Stimulated activated CD4-positive, alpha-beta T cell treated with anti-CD3 and anti-CD28 coated beads, Interleukin-4, amount 100 ng/mL, for 24 hours (primary cell): Measurements from ENCODE around the gene AGAP1.

Experiments
- DNase-seq: peaks from one replicate; pipeline ENCODE4 v3.0.0-alpha.2; 2020

Gene AGAP1

GRCh38 chr2:235697041-235697440 lies 203.2 kb downstream of the AGAP1 start:
- no peak for DNase-seq

GRCh38 chr2:235698028-235698427 lies 204.2 kb downstream of the AGAP1 start:
- no peak for DNase-seq

- no peak for DNase-seq
Measured at GRCh38 chr2:235698491-235698890, 204.6 kb downstream of the AGAP1 start.

- no peak for DNase-seq
Measured at GRCh38 chr2:235699576-235699975, 205.7 kb downstream of the AGAP1 start.

DNA sequence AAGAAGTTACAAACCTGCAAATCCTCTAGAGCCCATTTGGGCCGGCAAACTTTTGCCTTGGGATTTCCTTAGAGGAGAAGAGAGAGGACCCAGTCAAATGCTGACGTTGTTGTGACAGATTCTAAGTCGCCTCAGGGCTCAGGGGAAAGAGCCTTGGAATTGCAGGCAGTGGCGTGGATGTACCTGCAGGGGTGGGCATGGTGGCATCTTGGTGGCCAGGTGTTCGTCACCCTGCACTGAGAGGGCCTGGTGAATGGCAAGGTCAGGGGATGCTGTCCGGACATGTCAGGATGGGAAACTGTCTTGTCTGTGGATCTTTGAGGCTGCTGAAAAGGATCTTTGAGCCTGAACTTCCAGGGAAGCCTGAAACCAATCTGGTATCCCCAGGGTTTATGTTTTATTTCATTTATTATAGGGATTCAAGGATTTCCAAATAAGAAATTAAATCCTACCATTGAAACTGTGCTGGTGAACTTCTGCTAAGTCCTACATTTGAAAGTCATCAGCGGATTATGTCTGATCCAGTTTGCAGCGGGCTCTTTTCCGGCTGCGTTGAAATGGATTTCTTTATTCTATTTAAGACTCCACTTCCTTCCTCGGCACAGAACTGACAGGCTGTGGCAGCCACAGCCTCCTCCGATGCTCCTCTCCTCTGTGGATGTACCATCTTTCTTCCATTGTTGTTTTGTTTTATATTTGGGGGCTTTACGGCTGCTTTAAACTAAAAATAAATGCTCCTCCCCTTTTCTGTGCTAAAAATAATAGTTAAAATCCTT lies 207.6 kb downstream of the AGAP1 start:
- no peak for DNase-seq

GRCh38 chr2:235702186-235702585 lies 208.3 kb downstream of the AGAP1 start:
- DNase-seq = no peak

DNA sequence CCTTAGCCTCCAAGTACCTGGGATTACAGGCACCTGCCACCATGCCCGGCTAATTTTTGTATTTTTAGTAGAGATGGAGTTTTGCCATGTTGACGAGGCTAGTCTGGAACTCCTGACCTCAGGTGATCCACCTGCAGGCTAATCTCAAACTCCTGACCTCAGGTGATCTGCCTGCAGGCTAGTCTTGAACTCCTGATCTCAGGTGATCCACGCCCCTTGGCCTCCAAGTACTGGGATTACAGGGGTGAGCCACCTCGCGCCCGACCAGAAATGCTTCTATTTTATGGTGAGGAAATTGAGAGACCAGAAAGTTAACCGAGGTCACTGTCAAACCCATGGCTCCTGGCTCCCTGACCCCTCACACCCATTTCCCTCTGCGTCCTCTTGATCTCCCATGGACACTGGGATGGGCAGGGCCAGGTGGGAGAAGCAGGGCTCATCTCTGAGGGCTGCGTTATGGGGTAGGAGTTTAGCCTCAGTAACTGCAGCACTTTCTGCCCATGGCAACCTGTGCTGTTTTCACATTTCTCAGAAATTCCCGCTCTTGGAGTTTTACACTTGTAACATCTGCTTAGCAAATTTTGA lies 210.0 kb downstream of the AGAP1 start:
- DNase-seq = no peak

GRCh38 chr2:235705296-235705695 lies 211.5 kb downstream of the AGAP1 start:
- DNase-seq = no peak

DNA sequence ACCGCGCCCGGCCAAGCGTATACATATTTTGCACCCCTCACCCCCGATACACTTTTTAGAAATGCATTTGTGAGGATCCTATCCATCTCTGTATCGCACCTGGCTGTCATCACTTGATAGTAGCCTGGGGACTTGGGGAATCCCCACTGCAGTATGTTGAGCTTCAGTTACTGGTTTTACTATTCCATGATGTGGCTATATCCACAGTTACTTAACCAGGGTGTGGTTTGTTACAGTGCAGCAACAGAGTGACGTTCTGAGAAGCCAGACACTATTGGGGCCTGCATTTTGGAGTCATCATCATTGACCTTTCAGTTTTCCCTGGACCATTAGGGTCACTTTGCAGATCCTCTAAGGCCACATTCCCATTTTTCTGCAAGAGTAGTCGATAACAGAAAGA lies 212.7 kb downstream of the AGAP1 start:
- DNase-seq = no peak

- DNase-seq = no peak
Measured at GRCh38 chr2:235707411-235708096, 213.7 kb downstream of the AGAP1 start.

DNA sequence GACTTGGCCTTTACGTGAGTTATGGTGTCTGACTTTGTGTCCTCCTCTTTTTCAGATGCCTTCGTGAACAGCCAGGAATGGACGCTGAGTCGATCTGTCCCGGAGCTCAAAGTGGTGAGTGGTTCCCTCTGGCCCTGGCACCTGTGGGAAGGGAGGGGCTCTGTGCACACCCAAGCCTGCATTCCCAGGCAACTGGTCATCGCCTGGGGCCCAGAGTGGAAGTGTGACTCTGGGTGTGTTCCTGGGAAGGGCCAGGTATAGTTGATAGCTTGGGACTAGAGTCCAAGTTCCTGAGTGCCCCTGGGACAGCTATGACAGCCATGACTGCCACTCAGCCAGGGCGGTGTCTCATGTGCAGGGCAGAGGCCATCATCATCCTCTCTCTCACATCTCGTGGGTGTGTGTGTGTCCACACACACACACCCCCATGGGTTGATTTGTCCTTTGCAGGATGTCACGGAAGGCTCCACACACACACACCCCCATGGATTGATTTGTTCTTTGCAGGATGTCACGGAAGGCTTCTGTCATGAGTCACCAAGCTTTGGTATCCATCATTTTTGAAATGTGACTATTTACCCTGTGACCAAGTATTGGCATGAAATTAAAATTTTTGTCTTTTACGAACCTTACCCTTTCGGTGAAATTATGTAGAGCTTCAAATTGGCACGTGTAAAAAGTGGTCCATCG lies 215.4 kb downstream of the AGAP1 start:
- no peak for DNase-seq

- DNase-seq = no peak
Measured at GRCh38 chr2:235709969-235710879, 216.4 kb downstream of the AGAP1 start.

DNA sequence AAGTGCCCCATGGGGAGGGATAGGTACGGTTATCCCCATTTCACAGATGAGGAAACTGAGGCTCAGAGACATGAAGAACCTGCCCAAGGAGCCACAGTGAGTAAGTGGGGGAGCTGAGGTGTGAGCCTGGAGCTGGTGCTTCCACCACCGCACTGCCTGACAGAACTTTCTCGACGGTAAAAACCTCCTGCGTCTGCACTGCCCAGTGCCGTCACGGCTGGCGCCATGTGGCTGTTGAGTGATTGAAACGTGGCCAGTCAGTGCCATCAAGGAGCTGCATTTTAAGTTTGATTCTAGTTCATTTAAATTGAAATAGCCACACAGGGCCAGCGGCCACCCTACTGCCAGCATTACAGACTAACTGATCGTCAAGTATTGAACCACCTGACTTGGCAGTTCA lies 217.1 kb downstream of the AGAP1 start:
- no peak for DNase-seq

GRCh38 chr2:235711527-235711926 lies 217.7 kb downstream of the AGAP1 start:
- DNase-seq = no peak

DNA sequence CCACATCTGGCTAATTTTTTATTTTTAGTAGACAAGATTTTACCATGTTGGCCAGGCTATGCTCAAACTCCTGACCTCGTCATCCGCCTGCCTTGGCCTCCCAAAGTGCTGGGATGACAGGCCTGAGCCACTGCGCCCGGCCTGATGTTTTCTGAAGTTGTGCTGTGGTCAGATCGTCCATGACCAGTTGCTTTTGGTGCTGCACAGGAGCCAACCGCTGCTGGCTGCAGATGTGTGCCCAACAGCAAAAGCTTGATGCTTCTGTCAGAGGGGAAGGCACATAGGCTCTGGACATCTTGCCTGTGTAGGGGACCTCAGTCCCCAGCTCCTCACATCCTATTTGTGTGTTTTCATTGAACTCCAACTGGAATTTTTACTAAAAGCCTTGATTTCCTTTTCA lies 218.3 kb downstream of the AGAP1 start:
- no peak for DNase-seq

DNA sequence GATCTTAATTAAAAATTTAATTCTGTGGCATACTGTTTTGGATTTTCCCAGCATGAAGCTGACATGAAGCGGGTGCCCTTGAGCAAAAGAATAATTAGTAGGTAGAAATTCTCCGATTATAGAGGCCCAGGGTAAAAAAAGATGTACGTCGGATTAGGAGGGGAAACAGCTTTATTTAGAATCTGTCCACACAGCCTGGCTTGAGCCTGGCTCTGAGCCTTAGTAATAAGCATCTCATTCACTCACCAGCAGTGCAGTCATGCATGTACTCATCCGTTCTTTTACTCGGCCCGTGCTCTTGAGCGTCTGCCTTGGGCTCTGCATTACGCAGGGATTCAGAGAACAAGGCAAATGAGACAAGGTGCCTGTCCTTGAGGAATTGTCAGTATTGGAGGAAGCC lies 219.3 kb downstream of the AGAP1 start:
- no peak for DNase-seq

DNA sequence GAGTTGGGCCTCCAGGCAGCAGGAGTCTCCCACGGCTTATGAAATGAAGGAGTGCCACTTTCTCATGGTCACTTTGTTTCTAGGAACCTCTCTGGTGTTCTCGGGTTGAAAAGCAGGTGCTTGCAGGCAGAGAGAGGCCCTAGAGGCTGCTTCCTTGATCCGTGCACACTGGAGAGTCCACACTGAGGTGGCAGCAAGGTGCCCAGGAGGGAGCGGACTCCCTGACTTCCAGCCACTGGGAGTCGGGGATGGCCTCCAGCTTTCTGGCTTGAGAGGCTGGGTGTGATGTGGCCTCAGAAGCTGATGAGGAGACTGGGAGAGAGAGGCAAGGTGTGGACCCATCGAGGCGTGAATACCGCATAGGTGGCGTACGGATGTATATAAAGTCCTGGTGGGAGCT lies 221.8 kb downstream of the AGAP1 start:
- no peak for DNase-seq

GRCh38 chr2:235716875-235717496 lies 223.1 kb downstream of the AGAP1 start:
- DNase-seq = no peak

DNA sequence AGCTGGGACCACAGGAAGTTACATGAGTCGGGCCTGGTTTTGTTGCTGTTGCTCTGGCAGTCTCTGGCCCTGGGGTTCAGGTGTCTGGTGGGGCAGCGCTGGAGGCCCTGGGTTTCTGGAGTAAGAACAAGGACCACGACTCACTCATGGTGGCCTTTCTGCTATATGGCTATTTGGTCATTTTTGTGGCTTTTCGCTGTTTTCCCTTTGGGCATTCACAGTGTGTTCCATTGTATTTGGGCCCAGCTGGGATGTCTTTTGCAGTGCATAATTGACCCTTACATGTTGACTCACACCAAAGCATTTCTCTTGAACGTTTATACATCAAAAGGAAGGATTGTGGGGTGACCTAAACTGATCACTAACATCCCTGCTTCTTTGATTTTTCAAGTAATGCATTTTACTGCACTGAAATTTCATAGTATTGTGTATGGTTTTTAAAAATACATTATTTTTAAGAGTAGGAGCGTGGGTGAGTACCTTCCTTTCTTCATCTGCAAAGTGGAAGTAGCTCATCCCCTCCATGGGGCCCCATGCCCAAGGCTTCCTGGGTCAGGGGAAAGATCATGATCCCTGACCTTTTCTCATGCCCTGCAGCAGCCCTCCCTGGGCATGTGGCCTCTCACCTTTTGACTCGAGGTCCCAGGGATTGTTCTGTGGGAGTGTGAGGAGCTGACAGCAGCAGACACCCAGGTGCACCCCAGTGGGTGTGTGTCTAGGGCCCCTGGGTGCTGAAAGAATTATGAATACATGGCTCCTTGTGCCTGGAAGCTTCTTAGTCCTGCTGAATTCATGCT lies 225.5 kb downstream of the AGAP1 start:
- no peak for DNase-seq

GRCh38 chr2:235721625-235722024 lies 227.8 kb downstream of the AGAP1 start:
- no peak for DNase-seq

- DNase-seq = no peak
Measured at GRCh38 chr2:235722869-235723268, 229.0 kb downstream of the AGAP1 start.
